Measurements from ENCODE around the gene DCTN1.

DNA sequence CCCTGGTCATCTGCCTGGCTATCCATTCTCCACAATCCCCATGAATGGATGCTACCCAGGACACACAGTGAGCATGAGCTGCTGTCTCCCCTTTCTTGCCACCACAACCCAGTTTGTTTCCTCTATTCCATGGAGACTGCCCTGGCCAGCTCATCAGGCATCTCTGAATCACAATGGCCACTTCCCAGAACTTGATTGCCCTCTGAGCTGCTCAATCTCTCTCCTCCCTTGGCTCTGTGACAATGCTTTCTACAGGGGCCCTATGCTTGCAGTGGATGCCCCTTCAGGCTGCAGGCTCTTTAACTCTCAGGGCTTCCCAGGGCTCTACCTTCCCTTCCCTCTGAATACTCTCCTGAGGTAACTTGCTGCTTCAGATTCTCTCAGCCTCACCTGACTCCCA is 22.5 kb downstream of the DCTN1 start:
- TF ChIP-seq, protein P1, sequence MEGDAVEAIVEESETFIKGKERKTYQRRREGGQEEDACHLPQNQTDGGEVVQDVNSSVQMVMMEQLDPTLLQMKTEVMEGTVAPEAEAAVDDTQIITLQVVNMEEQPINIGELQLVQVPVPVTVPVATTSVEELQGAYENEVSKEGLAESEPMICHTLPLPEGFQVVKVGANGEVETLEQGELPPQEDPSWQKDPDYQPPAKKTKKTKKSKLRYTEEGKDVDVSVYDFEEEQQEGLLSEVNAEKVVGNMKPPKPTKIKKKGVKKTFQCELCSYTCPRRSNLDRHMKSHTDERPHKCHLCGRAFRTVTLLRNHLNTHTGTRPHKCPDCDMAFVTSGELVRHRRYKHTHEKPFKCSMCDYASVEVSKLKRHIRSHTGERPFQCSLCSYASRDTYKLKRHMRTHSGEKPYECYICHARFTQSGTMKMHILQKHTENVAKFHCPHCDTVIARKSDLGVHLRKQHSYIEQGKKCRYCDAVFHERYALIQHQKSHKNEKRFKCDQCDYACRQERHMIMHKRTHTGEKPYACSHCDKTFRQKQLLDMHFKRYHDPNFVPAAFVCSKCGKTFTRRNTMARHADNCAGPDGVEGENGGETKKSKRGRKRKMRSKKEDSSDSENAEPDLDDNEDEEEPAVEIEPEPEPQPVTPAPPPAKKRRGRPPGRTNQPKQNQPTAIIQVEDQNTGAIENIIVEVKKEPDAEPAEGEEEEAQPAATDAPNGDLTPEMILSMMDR (IDR thresholded peaks at IDR 0.05), result no peak
- TF ChIP-seq POLR2A (IDR thresholded peaks at IDR 0.05) (no peak), POLR2AphosphoS5 (IDR thresholded peaks at IDR 0.05) (no peak)
